ENCODE results near the gene WFDC6.
"Not testable (repeated sequence)": the region's sequence is repeated elsewhere in the genome, so short reads cannot be mapped to it uniquely, and the experiment has no call there.

The WFDC6 gene

GRCh38 chr20:45539382-45539781, at the start of gene WFDC6:
WFDC6 (minus strand) TSS chr20:45539482; CDS start chr20:45539407, 75 bp downstream.
- no peak for DNase-seq

- no peak for DNase-seq
Measured at GRCh38 chr20:45588800-45589199, 49.5 kb upstream of the WFDC6 start.

- DNase-seq: not testable (repeated sequence)
Measured at GRCh38 chr20:45585986-45586385, 46.7 kb upstream of the WFDC6 start.

- DNase-seq: not testable (repeated sequence)
Measured at GRCh38 chr20:45584294-45584693, 45.0 kb upstream of the WFDC6 start.

GRCh38 chr20:45583502-45583901, 44.2 kb upstream of the WFDC6 start:
- DNase-seq: no peak

- DNase-seq: no peak
Measured at GRCh38 chr20:45581702-45582101, 42.4 kb upstream of the WFDC6 start.

- no peak for DNase-seq
Measured at GRCh38 chr20:45579184-45579583, 39.9 kb upstream of the WFDC6 start, which contains the start of gene WFDC8. WFDC8 (minus strand) TSS chr20:45579284; CDS start chr20:45579247, 37 bp downstream.

GRCh38 chr20:45578231-45578630, 38.9 kb upstream of the WFDC6 start:
- DNase-seq: no peak

GRCh38 chr20:45576995-45577394, 37.7 kb upstream of the WFDC6 start:
- DNase-seq: no peak

GRCh38 chr20:45575931-45576330, 36.6 kb upstream of the WFDC6 start:
- DNase-seq: no peak

- not testable (repeated sequence) for DNase-seq
Measured at GRCh38 chr20:45569650-45570049, 30.4 kb upstream of the WFDC6 start.

GRCh38 chr20:45564760-45565276, 25.5 kb upstream of the WFDC6 start:
- DNase-seq: no peak

GRCh38 chr20:45555198-45555597, 15.9 kb upstream of the WFDC6 start:
- DNase-seq: no peak

GRCh38 chr20:45552456-45552855, 13.2 kb upstream of the WFDC6 start:
- no peak for DNase-seq

- no peak for DNase-seq
Measured at GRCh38 chr20:45550765-45551164, 11.5 kb upstream of the WFDC6 start.

- DNase-seq: no peak
Measured at GRCh38 chr20:45548410-45548809, 9.1 kb upstream of the WFDC6 start.

- no peak for DNase-seq
Measured at GRCh38 chr20:45547206-45547770, 8.0 kb upstream of the WFDC6 start, which contains the start of gene EPPIN. EPPIN (minus strand) TSS chr20:45547401; CDS start chr20:45547357, 44 bp downstream.

- peak; percentile 5 for DNase-seq
Measured at GRCh38 chr20:45545754-45546453, 6.6 kb upstream of the WFDC6 start.

- DNase-seq: no peak
Measured at GRCh38 chr20:45545351-45545750, 6.1 kb upstream of the WFDC6 start.

- DNase-seq: no peak
Measured at GRCh38 chr20:45538209-45538799, 978 bp downstream of the WFDC6 start.

GRCh38 chr20:45527294-45527693, 12.0 kb downstream of the WFDC6 start:
- DNase-seq: no peak

GRCh38 chr20:45523821-45524220, 15.5 kb downstream of the WFDC6 start:
- DNase-seq: no peak

GRCh38 chr20:45518282-45518681, 21.0 kb downstream of the WFDC6 start:
- DNase-seq: no peak

Measured in NCI-H1092 treated with DMSO at 0.1 percent for 48 hours (cell line).